Activated CD4-positive, alpha-beta T cell treated with anti-CD3 and anti-CD28 coated beads, Interleukin-2, Interleukin-4, amounts not matched to agents 100 ng/mL and 50 ng/mL, durations not matched to agents 16 hours and 8 hours (primary cell): ENCODE measurements around the gene SMAD3.
A peak's percentile ranks its signal among the peaks of the same experiment; 100 is the strongest.

Experiments used
- DNase-seq: peaks from one replicate; pipeline ENCODE4 v3.0.0-alpha.2; 2020; ENCODE audit warnings: low spot score

The SMAD3 gene

DNA sequence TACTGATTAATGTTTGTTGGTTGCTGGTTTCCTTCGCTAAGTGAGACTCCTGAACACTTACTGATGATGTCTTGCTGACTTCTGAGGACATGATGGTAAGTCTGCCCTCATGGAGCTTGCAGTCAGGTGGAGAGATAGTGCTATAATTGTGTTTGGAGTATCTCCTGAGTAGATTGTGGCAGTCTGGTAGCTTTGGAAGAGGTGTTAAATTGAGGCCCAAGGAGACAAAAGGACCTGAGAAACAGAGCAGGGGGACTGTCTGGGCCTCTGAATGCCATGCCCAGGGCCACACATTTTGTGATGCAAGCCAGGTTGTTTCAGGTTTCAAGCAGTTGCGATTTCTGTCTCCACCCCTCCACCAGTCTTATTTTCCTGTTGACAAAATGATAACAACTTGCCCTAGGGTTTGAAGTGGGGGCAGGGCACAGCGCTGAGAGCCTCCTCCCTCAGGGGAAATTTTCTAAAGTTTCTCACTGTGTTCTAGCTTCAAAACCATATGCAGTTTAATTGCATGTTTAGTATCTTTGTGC lies 16.7 kb downstream of the SMAD3 start:
- peak; percentile 79 for DNase-seq

DNA sequence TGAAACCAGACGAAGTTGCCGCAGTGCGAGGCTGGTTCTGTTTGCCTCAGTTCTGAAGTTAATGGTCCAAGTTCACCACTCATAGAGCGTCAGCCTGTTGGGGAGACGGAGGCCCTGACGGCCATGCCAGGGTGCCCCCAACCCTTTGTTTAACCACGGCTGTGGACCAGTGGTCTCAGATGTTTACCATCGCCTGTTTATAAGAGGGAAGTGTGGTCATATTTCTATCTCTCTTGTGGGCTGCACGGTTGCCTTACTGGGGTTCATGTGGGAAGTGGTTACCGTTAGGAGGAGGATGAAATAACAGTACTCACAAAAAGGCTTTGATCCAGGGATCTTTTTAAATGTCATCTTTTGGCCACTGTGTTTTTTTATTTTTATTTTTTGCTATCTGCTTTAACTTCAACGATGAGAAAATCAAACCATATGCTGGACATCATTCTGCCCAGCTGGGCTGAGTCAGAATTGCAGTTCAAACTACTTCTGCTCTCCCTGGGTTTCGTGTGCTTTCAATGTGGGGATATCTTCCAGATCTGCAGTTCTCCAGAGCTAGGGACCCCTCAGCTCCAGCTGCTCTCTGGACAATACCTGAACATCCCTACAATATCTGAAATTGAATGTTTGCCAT lies 17.8 kb downstream of the SMAD3 start:
- no peak for DNase-seq

DNA sequence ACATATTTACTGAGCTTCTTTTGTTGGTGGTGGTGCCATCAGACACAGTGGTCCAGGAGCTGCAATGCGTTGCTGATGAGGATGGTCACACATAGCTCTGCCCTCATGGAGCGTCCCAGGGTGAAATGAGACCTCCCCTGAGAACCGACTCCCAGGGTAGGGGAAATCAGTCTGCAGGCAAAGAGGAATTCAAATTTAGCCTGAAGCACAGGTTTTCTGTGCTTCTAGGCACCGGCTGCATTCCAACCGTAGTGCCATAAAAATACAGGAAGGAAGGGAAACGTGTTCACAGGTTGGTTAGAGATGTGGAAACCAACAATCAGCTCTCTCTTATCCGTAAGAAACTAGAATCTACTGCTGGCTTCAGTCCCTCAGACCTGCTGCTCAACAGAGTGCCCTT lies 19.2 kb downstream of the SMAD3 start:
- DNase-seq: no peak

DNA sequence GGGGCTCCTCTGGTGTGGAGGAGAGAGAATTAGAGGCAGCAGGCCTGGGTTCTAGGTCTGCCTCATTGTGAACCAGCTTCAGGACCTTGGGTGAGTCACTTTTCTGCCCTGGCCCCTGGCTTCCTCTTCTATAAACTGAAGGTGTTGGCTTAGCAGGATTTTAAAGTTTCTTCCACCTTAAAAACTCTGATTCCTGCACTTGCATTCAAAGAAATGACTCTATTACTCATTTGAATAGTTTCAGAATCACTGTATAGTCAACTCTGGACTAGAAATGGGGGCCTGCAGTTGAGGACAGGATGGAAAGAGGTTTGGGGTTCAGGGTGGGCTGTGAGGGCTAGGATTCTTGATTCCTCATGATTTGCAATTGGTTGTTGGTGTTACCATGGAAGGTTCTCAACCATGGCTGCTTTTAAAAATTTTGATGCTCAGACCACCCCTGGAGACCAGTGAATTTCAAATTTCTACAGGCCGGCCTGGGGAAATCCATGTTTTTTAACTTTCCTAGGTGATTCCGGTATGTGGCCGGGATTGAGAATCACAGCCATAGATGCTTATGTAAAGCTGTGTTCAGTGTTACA lies 19.9 kb downstream of the SMAD3 start:
- DNase-seq: peak; percentile 93

DNA sequence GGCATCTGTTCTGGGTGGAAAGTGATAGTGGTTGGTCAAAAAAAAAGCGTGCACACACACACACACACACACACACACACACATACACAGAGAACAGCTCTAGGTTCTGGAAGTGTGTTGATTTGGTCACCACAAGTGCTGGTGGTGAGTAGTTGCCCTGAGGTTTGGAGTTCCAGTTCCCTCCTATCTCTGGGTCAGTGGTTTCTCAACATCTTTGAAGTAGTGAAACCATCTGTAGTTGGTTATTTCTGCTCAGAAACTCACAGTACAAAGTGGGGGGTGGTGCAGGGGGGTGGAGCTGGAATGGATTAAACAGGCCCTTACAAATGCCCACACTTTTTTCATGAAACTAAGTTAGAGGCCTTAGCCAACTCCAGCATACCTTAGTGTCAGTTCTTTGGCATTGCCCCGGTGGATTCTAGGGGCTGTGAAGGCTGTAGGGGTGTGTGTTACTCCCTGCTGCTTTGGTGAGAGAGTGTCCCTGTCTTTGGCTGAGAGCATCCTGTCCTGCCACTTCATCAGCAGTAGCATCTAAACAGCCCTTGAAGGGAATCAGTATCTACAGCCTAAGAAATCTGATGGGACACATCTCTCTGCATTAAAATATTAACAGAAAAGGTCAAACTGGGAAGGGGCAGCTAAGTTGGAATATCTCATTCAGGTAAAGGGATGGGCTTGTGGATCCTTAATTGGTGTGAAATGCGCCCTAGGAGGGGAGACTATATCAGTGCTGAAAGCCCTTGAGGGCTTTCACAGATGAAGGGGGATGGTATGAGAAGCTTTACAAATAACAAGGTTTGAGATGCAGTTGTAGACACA lies 20.6 kb downstream of the SMAD3 start:
- peak; percentile 76 for DNase-seq

DNA sequence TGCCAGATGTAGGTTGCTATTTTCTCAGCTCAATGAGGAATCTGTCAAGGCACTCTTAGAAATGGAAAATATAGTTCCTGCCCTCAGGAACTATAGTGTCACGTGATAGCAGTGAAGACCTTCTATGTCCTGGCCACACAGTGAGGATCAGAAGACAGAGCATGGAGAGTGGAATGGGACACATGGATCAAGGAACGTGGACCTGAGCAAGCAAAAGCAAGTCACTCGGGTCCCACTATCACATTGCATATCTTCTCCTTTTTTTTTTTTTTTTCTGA lies 21.2 kb downstream of the SMAD3 start:
- no peak for DNase-seq

DNA sequence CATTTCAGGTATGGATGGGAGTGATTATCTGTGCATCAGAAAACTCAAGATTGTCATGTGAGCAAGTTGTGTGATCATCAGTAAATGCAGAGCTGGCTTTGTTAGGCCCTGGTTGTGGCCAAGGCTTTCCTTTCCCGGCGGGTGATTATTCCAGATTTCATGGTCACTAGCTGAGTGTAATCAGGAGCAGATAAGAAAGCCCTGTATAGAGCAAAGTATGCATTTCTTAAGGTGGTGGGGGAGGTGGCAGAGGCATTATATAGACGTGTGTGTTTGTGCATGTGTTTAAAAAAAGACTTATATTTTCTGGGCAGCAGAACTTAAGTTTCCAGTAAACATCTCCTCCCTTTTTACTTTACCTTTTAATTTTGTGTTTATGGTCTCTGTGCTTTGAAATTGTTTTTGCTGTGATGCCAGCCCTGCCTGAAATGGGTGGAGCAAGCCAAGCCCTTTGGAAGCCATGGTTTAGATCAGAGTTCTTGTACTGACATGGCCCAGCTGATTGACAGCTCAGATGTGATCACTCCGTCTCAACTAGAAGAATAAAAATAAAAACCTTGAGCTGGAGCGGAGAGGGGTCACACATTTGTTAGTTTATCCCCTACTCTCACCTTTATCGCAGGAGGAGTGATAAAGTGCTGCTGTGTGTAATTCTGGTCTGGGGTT lies 22.2 kb downstream of the SMAD3 start:
- DNase-seq: no peak

DNA sequence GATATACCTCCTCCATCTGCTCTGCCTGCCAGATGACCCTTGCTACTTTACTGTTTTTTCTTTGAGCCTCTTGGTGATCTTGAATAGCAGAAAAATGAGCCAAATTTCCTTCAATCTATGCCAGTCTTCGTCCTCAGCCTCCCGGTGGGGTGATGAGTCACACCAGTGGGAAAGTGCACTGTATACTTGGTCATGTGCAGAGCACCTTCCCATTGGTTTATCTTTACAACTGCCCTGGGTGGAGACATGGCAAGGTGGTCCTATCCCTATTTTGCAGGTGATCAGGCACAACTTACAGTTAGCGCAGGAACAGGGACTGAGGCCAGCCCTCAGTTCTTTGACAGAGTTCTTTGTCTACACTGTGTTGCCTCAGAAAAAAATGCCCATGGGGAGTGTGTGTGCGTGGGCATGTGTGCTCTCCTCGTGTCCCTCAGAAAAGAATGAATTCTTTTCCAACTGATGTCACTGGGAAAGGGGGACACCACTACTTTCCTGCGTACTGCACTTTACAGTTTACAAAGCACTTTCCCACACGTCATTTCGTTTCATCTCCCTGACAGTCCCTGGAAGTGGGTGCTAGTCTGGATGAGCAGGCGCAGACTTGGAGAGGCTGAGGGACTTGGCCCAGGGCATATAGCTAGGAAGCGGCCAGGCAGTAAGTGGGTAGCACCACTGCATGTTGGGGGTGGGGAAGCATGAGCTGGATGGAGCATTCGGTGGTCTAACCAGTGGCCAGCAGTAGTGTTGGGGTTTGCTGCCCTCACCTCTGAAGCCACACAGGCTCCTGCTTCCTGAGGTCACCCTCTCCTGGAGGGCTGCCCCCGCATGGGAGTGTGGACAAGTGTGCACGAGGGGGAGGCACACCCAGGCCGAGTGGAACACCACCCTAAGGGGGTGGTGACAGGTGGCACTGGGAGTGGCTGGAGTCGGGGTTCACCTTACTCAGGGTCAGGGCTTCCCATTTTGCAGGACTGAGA lies 24.1 kb downstream of the SMAD3 start:
- no peak for DNase-seq

DNA sequence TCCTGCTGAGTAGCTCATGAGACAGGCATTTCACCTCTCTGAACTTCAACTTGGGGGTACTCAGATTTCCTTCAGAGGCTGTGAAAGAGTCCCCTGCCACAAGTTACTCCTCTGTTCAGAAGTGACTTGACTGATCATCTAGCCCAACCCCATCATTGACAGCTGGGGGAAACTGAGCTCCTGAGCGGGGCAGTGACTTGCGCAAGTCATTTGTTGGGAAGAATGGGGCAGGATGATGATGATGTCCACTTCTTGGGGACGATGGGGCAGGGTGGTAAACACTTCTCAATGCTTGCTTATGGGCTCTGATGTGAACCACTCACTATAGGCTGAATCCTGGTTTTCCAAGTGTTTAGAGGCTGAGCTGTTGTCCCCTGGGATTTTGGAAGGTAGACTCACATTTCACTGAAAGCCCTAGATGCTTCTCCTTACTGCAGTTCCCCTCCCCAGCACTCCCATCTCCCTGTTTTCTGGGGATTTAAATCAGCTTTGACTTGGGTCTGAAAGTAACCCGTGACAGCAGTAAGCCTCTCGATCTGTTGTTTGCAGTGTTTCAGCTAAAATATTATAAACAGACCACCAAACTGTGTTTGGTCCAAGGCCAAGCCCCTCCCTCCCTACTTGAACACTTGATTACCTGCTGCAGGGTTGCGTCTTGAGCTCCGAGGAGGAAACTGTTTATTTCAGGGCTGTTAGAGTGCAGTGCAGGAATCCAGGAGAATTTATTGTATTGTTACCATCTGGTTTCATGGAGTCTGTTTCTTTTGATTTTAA lies 25.1 kb downstream of the SMAD3 start:
- DNase-seq: no peak

DNA sequence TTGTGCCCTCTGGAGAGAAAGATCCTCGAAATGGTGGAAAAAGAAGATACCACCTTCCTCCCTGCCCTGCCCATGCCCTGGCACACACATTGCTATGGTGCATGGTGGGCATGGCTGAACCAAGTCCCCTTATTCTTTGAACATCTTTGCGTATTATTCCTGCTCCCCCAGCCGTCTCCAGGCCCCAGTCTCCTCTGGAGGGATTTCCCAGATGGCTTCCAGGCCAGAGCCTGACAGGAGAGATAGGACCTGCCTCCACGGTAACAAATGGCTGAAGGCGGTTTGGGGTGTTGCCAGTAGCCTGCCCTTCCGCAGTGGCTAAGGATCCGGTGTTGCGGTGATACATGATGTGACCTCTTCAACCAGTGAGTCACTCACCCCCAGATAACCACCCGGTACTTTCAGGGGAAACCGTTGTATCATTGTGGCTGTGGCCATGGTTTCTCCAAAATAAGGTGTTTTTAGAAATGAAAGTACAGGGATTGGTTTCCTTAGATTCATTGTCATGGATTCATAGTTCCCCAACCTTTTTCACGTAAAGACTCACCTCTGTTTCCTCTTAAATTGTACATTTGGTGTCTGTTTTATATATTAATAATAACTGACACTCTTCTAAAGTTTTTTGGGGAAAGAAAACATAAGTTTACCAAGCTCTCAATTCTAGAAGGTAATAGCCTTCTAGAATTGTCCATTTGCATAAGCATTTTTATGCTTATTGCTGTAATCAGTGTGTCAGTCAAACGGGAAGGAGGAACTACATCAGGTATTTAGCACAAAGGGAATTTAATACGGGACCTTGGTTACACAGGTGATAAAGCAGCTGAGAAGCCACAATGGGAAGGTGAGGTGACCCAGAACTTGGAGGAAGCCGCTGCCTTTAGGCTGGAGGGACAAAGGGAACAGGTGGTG lies 25.9 kb downstream of the SMAD3 start:
- DNase-seq: peak; percentile 94

DNA sequence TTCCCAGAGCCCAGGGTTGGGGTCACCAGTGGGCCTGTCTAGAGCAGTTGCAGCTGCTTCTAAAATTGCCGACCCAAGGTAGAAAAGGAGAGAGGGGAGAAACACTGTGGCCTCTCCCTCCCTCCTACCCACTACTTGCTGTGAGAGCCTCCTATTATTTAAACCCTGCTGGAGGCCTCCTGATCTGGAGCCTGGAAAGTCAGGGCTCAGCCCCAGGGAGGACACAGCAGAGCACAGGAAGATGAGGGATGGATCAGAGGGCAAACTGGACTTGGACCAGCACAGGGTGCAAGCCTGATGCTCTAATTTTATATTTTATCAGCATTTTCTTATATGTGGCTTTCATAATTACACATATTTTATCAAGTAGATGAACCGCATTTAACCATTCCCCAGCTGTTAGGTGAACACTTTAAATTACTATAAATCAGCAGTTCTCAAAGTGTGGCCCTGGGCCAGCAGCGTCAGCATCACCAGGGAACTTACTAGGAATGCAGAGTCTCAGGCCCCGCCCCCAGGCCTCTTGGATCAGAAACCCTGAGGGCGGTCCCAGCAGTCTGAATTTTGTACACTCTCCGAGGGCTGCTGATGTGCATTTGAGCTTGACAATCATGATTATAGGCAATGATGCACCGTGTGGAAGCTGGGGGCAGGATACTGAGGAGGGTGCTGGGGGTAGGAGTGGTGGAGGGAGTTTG lies 26.7 kb downstream of the SMAD3 start:
- DNase-seq: no peak

DNA sequence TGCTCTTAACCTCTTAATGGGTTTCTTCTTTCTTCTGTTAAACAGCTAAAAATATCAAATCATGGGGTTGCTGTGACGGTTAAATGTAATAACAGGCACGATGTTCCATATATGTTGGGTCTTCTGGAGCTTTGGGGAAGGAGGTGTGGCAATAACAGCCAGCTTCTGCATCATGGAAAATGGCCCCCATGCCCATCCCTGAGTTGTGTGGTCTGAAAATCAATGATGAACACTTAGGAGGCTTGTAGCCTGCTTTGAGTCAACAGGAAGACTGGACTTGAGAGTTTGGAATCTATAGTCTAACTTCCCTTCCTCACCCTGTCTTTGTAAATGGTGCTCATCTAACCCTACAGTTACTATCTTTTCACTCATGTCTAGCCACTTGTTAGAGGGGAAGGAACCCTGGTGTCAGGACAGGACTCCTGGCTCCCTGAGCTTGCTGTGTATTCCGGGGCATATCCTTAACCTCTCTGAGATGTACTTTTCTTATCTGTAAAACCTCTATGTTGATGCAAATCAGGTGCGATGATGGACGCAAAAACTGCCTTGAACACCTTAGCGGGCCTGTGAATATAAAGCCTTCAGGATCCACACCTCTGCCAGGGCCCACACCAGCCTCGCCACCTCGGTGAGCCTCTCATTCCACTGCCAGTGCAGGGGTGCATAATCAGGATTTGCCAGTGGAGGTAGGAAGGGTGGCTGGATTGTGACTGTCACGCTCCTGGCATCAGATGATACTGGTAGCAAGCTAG lies 27.5 kb downstream of the SMAD3 start:
- no peak for DNase-seq

DNA sequence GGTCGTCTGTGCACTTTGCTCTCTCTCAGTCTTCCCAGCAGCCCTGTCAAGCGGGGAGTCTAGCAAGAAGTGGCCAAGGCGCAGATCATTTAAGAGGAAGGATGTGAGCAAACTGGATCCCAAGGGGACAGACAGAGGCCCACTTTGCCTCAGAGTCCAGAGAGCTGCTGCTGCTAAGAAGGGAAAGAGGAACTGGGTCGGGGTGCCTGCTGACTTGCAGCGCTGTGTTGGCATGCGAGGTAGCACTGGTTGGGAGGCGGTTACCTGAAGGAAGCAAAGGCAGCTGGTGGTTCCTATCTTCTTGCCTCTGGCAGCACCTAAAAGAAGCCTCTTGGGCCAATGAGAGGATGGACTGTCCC lies 28.1 kb downstream of the SMAD3 start:
- DNase-seq: no peak

DNA sequence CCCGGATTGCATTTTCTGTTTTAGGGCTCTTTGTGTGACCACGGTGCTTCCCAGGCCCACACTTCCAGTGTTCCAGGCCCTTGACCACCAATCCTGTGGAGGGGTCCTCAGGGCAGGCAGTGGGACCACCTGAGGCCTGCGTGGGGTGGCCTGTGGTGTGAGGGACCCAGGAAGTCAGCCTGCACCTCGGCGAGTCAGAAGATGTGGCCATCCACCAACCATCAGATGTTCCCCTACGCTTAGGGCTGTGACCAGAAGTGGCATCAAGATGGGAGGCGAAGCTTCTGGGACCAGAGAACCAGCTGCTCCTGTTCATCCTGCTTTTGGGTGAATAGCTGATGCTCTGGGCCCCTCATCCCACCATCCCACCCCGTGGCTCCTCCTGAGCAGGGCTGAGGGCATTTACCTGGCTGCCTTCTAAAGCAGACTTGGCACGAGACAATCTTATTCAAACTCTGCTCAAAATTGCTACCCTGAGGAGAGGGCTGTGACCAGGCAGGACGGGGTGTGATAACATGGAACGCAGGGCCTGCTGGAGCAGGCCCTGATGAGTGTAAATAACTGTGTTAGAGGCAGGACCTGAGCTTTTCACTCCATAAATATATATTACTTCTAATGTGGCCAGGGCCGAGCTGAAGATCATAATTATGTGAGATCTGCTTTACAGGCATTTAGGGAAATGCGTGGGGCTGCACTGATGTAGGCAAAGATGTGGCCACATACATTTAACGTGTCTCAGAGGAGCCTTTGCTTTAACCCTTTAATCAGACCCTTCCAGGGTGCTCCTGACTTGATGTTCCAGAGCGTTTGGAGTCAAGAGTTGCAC lies 28.8 kb downstream of the SMAD3 start:
- no peak for DNase-seq

DNA sequence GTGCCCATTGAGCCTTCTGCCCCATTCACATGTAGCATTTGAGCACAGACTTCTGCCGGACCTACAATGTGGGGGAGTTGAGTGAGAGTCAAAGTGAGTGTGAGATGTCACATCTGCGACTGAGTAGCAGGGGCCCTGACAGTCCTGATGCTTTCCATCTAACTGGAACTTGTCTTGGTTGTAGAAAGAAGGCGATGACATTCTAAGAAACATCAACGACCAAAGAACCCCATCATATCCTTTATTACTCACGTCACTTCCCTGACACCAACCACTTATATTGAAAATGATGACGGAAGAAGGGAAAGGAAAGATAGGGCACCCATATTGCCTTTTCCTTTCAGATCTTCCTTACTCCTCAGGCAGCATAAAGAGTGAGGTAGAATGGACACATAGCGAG lies 30.5 kb downstream of the SMAD3 start:
- no peak for DNase-seq

DNA sequence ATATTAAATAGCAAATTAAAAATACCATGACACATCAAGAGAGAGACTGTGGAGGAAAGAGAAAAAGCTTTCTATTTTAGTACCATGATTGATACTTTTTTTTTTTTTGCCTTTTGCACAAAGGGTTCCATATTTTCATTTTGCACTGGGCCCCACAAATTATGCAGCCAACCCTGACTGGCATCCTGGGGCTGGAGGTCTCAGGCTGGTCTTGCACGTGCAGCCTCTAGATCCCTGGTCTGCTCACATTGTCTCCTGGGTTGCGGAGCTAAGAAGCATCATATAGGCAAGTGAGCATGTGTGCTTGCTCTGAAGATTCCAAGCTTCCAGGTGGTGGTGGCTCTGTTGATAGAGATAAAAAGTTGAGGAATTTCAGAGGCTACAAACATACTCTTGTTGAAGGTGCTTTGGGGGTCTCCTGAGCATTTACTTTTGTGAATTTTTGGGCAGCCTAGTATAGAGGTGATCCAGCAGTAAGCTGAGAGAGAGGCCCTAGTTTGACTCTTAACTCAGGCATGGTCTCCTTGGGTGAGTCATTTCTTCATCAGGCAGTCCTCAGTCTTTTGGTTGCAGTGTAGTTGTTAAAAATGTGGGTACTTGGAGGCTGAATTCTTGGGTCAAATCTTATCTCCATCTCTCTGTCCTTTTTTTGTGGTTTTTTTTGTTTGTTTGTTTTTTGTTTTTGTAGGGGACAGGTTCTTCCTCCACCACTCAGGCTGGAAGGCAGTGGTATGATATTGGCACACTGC lies 31.3 kb downstream of the SMAD3 start:
- DNase-seq: peak; percentile 74

DNA sequence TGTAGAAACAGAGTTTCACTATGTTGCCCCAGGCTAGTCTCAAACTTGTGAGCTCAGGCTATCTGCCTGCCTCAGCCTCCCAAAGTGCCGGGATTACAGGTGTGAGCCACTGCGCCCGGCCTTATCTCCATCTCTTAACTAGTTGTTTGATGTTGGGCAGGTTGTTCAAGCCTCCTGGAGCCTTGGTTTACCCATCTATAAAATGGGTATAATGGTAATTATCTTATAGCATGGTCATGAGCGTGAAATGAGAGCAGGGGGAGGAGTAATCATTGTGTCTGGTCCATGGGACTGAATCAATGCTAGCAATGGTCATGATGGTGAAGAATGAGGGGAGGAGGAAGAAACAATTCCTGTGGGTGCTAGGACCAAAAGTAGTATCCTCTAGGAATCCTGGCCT lies 32.0 kb downstream of the SMAD3 start:
- DNase-seq: no peak
